WTC11 (cell line): ENCODE data around the gene ATP1B3.

Experiments used
- EMX1 ChIP-seq: fragments of 250-450 bp; sonication (Bioruptor Pico); IDR thresholded peaks from 2 replicates; pipeline ENCODE4 v1.8.0; 2021; ENCODE audit warnings: mild to moderate bottlenecking
- ESRRA ChIP-seq: sonication (generic); formaldehyde crosslinking; IDR thresholded peaks from 2 replicates; pipeline ENCODE4 v1.8.1; 2022; ENCODE audit warnings: mild to moderate bottlenecking, missing genetic modification reagents, borderline replicate concordance
- JUN ChIP-seq: sonication (generic); formaldehyde crosslinking; IDR thresholded peaks from 2 replicates; pipeline ENCODE4 v1.8.0; 2023; ENCODE audit warnings: mild to moderate bottlenecking, missing genetic modification reagents
- SMAD4 ChIP-seq: sonication (generic); formaldehyde crosslinking; IDR thresholded peaks from 2 replicates; pipeline ENCODE4 v1.8.0; 2022; ENCODE audit warnings: mild to moderate bottlenecking, missing genetic modification reagents
- SP1 ChIP-seq: sonication (generic); formaldehyde crosslinking; conservative IDR thresholded peaks from 2 replicates; pipeline ENCODE4 v1.8.1; 2022; ENCODE audit warnings: missing genetic modification reagents
- TF ChIP-seq, protein P1 (sequence below): fragments of 200-600 bp; IDR thresholded peaks from 2 replicates; pipeline ENCODE4 v1.8.0; 2022; ENCODE audit warnings: antibody characterized with exemption
- TF ChIP-seq, protein P2 (sequence below): sonication (generic); formaldehyde crosslinking; IDR thresholded peaks from 2 replicates; pipeline ENCODE4 v1.8.1; 2022; ENCODE audit warnings: mild to moderate bottlenecking, moderate library complexity, missing genetic modification reagents
- TF ChIP-seq, protein P3 (sequence below): sonication (generic); formaldehyde crosslinking; IDR thresholded peaks from 2 replicates; pipeline ENCODE4 v1.8.1; 2023; ENCODE audit warnings: mild to moderate bottlenecking, missing genetic modification reagents
- TF ChIP-seq, protein P4 (sequence below): sonication (generic); formaldehyde crosslinking; IDR thresholded peaks from 2 replicates; pipeline ENCODE4 v1.8.0; 2023; ENCODE audit warnings: mild to moderate bottlenecking, missing genetic modification reagents
- TF ChIP-seq, protein P5 (sequence below): sonication (generic); formaldehyde crosslinking; conservative IDR thresholded peaks from 2 replicates; pipeline ENCODE4 v1.8.1; 2023; ENCODE audit warnings: mild to moderate bottlenecking, low read depth, missing genetic modification reagents, moderate library complexity

DNA sequence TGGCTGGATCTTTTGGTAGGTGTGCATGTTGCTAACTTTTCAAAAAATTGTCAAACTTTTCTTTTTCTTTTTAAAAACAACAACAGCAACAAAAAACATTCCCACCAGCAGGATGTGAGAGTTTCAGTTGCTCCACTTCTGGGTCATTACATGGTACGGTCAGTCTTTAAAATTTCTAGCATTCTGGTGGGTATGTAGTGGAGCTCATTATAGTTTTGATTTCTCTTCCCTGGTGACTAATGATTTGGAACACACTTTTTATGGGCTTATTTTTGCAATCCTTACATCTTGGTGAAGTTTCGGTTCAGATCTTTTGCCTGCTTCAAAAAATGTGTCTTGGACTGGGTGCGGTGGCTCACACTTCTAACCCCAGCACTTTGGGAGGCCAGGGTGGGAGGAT, 19.3 kb downstream of the ATP1B3 start:
- TF ChIP-seq, protein P1, sequence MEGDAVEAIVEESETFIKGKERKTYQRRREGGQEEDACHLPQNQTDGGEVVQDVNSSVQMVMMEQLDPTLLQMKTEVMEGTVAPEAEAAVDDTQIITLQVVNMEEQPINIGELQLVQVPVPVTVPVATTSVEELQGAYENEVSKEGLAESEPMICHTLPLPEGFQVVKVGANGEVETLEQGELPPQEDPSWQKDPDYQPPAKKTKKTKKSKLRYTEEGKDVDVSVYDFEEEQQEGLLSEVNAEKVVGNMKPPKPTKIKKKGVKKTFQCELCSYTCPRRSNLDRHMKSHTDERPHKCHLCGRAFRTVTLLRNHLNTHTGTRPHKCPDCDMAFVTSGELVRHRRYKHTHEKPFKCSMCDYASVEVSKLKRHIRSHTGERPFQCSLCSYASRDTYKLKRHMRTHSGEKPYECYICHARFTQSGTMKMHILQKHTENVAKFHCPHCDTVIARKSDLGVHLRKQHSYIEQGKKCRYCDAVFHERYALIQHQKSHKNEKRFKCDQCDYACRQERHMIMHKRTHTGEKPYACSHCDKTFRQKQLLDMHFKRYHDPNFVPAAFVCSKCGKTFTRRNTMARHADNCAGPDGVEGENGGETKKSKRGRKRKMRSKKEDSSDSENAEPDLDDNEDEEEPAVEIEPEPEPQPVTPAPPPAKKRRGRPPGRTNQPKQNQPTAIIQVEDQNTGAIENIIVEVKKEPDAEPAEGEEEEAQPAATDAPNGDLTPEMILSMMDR = no peak
- no peak for TF ChIP-seq SMAD4 (CRISPR knock-in tag)
- TF ChIP-seq, protein P2, sequence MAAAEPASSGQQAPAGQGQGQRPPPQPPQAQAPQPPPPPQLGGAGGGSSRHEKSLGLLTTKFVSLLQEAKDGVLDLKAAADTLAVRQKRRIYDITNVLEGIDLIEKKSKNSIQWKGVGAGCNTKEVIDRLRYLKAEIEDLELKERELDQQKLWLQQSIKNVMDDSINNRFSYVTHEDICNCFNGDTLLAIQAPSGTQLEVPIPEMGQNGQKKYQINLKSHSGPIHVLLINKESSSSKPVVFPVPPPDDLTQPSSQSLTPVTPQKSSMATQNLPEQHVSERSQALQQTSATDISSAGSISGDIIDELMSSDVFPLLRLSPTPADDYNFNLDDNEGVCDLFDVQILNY (CRISPR knock-in tag) = no peak
- TF ChIP-seq, protein P3, sequence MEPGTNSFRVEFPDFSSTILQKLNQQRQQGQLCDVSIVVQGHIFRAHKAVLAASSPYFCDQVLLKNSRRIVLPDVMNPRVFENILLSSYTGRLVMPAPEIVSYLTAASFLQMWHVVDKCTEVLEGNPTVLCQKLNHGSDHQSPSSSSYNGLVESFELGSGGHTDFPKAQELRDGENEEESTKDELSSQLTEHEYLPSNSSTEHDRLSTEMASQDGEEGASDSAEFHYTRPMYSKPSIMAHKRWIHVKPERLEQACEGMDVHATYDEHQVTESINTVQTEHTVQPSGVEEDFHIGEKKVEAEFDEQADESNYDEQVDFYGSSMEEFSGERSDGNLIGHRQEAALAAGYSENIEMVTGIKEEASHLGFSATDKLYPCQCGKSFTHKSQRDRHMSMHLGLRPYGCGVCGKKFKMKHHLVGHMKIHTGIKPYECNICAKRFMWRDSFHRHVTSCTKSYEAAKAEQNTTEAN (CRISPR knock-in tag) = no peak
- no peak for TF ChIP-seq ESRRA
- no peak for TF ChIP-seq JUN (CRISPR knock-in tag)
- TF ChIP-seq, protein P4, sequence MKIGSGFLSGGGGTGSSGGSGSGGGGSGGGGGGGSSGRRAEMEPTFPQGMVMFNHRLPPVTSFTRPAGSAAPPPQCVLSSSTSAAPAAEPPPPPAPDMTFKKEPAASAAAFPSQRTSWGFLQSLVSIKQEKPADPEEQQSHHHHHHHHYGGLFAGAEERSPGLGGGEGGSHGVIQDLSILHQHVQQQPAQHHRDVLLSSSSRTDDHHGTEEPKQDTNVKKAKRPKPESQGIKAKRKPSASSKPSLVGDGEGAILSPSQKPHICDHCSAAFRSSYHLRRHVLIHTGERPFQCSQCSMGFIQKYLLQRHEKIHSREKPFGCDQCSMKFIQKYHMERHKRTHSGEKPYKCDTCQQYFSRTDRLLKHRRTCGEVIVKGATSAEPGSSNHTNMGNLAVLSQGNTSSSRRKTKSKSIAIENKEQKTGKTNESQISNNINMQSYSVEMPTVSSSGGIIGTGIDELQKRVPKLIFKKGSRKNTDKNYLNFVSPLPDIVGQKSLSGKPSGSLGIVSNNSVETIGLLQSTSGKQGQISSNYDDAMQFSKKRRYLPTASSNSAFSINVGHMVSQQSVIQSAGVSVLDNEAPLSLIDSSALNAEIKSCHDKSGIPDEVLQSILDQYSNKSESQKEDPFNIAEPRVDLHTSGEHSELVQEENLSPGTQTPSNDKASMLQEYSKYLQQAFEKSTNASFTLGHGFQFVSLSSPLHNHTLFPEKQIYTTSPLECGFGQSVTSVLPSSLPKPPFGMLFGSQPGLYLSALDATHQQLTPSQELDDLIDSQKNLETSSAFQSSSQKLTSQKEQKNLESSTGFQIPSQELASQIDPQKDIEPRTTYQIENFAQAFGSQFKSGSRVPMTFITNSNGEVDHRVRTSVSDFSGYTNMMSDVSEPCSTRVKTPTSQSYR (CRISPR knock-in tag) = no peak
- no peak for TF ChIP-seq EMX1 (CRISPR knock-in tag)
- TF ChIP-seq, protein P5, sequence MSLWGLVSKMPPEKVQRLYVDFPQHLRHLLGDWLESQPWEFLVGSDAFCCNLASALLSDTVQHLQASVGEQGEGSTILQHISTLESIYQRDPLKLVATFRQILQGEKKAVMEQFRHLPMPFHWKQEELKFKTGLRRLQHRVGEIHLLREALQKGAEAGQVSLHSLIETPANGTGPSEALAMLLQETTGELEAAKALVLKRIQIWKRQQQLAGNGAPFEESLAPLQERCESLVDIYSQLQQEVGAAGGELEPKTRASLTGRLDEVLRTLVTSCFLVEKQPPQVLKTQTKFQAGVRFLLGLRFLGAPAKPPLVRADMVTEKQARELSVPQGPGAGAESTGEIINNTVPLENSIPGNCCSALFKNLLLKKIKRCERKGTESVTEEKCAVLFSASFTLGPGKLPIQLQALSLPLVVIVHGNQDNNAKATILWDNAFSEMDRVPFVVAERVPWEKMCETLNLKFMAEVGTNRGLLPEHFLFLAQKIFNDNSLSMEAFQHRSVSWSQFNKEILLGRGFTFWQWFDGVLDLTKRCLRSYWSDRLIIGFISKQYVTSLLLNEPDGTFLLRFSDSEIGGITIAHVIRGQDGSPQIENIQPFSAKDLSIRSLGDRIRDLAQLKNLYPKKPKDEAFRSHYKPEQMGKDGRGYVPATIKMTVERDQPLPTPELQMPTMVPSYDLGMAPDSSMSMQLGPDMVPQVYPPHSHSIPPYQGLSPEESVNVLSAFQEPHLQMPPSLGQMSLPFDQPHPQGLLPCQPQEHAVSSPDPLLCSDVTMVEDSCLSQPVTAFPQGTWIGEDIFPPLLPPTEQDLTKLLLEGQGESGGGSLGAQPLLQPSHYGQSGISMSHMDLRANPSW = no peak
- TF ChIP-seq SP1 (CRISPR knock-in tag) = no peak
